ENCODE measurements around the gene CDHR3.
"Not testable (repeated sequence)": the region's sequence is repeated elsewhere in the genome, so short reads cannot be mapped to it uniquely, and the experiment has no call there.

The CDHR3 gene

GRCh38 chr7:105945848-105946247, 17.2 kb upstream of the CDHR3 start:
- H3K9ac ChIP-seq, result no peak overlapping the region
- no peaks in the 10 kb centered on the region for H3K27me3 ChIP-seq (ENCODE audit: control insufficient read depth, insufficient read depth, low read length)
- no peaks in the 10 kb centered on the region for H3K79me2 ChIP-seq
- TF ChIP-seq CTCF (IDR thresholded peaks at IDR 0.05), result no peak
- H2AFZ ChIP-seq, result no peak overlapping the region
- H3K4me2 ChIP-seq (ENCODE audit: low read length), result no peak overlapping the region
- H3K27ac ChIP-seq, result no peak overlapping the region
- no peak overlapping the region for H3K4me3 ChIP-seq (ENCODE audit: low read depth, low read length)
- peaks cover under 1% of the 10 kb centered on the region for H3K4me1 ChIP-seq
- H3K9me3 ChIP-seq (ENCODE audit: control insufficient read depth, low read length), result no peaks in the 10 kb centered on the region
- no peaks in the 10 kb centered on the region for H3K36me3 ChIP-seq (ENCODE audit: control insufficient read depth, insufficient read depth, low read length)

- H3K4me2 ChIP-seq (ENCODE audit: low read length), result no peak overlapping the region
- H2AFZ ChIP-seq, result no peak overlapping the region
- H3K36me3 ChIP-seq (ENCODE audit: control insufficient read depth, insufficient read depth, low read length), result no peaks in the 10 kb centered on the region
- no peaks in the 10 kb centered on the region for H3K79me2 ChIP-seq
- no peak overlapping the region for H3K27ac ChIP-seq
- no peaks in the 10 kb centered on the region for H3K4me1 ChIP-seq
- no peaks in the 10 kb centered on the region for H3K9me3 ChIP-seq (ENCODE audit: control insufficient read depth, low read length)
- H3K4me3 ChIP-seq (ENCODE audit: low read depth, low read length), result no peak overlapping the region
- no peak overlapping the region for H3K9ac ChIP-seq
- H3K27me3 ChIP-seq (ENCODE audit: control insufficient read depth, insufficient read depth, low read length), result no peaks in the 10 kb centered on the region
- TF ChIP-seq CTCF (IDR thresholded peaks at IDR 0.05), result no peak
These were observed 11.5 kb upstream of the CDHR3 start for GRCh38 chr7:105951597-105951996.

- Histone ChIP-seq H3K4me2 (ENCODE audit: low read length) (no peak overlapping the region), H3K27ac (no peak overlapping the region), H3K4me3 (ENCODE audit: low read depth, low read length) (no peak overlapping the region), H3K27me3 (ENCODE audit: control insufficient read depth, insufficient read depth, low read length) (no peaks in the 10 kb centered on the region), H2AFZ (no peak overlapping the region), H3K9me3 (ENCODE audit: control insufficient read depth, low read length) (no peaks in the 10 kb centered on the region), H3K36me3 (ENCODE audit: control insufficient read depth, insufficient read depth, low read length) (no peaks in the 10 kb centered on the region), H3K79me2 (no peaks in the 10 kb centered on the region), H3K4me1 (no peaks in the 10 kb centered on the region), H3K9ac (no peak overlapping the region)
- no peak for TF ChIP-seq CTCF (IDR thresholded peaks at IDR 0.05)
These were observed 10.0 kb upstream of the CDHR3 start for GRCh38 chr7:105952917-105953595.

- H3K36me3 ChIP-seq (ENCODE audit: control insufficient read depth, insufficient read depth, low read length), result no peaks in the 10 kb centered on the region
- H3K4me3 ChIP-seq (ENCODE audit: low read depth, low read length), result no peak overlapping the region
These were observed 8.4 kb upstream of the CDHR3 start for GRCh38 chr7:105954711-105955110.

GRCh38 chr7:105955651-105956466, 7.2 kb upstream of the CDHR3 start:
- not testable (repeated sequence) for H3K27me3 ChIP-seq (ENCODE audit: control insufficient read depth, insufficient read depth, low read length); H3K4me1 ChIP-seq; H3K9ac ChIP-seq; H3K4me3 ChIP-seq (ENCODE audit: low read depth, low read length); H3K9me3 ChIP-seq (ENCODE audit: control insufficient read depth, low read length); H3K4me2 ChIP-seq (ENCODE audit: low read length); H3K27ac ChIP-seq; H3K79me2 ChIP-seq; H3K36me3 ChIP-seq (ENCODE audit: control insufficient read depth, insufficient read depth, low read length); H2AFZ ChIP-seq

More at GRCh38 chr7:105954711-105955110, 8.4 kb upstream of the CDHR3 start:
- H3K9ac ChIP-seq, result no peak overlapping the region
- no peak overlapping the region for H2AFZ ChIP-seq
- H3K4me2 ChIP-seq (ENCODE audit: low read length), result no peak overlapping the region
- H3K4me1 ChIP-seq, result no peaks in the 10 kb centered on the region
- no peak for TF ChIP-seq CTCF (IDR thresholded peaks at IDR 0.05)
- H3K79me2 ChIP-seq, result no peaks in the 10 kb centered on the region
- no peaks in the 10 kb centered on the region for H3K27me3 ChIP-seq (ENCODE audit: control insufficient read depth, insufficient read depth, low read length)
- no peaks in the 10 kb centered on the region for H3K9me3 ChIP-seq (ENCODE audit: control insufficient read depth, low read length)
- no peak overlapping the region for H3K27ac ChIP-seq

All from parathyroid adenoma (tissue), 2 donors.